CD4-positive, alpha-beta T cell treated with Interleukin-10 for 1 hour (primary cell): ENCODE results near the gene CD99.
"Not testable (repeated sequence)": the region's sequence is repeated elsewhere in the genome, so short reads cannot be mapped to it uniquely, and the experiment has no call there.

ENCODE experiments used
- DNase-seq: peaks from one replicate; pipeline ENCODE4 v3.0.0-alpha.2; 2020

CD99 gene

GRCh38 chrX:2700405-2701320 is 9.6 kb downstream of the CD99 start:
- no peak for DNase-seq

DNA sequence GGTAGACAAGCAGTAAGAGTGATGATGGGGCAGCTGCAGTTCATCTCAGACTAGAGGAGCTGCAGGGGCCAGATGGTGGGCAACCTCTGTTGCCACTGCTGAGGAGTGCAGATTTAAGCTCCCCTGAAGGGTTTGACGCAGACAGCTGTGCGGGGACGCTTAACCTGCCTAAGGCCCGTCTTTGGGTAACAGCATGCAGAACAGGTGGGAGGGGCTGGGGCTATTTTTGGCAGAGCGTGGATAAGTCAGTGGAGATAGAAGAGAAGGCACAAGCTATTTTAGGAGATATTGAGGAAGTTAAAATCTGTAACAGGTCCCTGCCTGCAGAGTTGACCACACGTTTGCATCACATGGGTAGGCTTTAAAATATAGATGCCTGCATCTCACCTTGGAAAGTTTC is 10.5 kb downstream of the CD99 start:
- no peak for DNase-seq

DNA sequence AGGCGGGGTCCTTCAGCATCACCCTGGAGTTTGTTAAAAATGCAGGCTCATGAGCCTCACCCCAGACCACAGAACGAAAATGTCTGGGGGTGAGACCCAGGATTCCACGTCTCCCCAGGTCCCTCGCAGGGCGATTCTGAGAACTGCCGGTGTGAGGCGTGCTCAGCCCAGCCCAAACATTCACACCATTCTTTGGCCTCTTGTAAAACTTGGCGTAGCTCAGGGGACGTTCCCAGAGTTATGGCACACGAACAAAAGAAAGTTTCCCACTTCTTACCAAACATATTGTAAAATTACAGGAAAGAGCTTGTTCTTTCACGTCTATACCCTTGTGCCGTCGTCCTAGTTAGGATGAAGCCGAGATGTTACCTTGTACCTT is 12.9 kb downstream of the CD99 start:
- no peak for DNase-seq

DNA sequence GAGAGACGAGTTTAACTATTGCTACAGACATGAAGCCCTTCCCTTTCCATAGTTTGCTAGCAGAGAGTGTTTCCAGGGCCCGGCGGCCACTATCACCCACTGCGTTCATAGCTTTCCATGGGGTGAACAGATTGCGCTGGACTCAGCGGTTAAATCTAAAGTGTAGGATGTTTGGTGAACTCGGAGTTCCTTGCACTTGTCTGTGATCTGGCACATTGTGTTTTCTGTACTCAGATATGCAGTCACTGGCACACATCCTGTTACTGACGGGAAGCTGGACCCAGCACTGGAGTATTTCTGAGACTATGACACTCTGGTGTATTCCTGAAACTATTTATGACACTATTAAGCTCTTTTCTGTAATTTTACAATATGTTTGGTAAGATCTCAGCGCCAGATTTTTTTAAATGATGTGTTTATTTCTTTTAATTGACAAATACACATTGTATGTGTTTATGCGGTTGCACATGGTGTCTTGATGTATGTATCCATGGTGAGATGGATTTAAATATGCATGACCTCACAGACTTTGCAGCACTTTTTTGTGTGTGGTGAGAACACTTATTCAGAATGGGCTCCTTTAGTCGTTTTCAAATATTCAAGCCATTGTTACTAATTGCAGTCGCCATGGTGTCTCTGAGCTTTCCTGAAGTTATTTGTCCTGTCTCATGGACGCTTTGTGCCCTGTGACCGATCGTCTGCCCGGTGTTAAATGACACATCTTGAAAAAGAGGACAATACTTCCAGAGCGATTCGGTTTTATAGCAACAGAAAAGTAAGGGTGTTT is 14.1 kb downstream of the CD99 start:
- no peak for DNase-seq

GRCh38 chrX:2707334-2707760 is 16.3 kb downstream of the CD99 start:
- DNase-seq = peak; percentile 54

- no peak for DNase-seq
Measured at GRCh38 chrX:2708021-2708420, 16.9 kb downstream of the CD99 start.

GRCh38 chrX:2708592-2709188 is 17.6 kb downstream of the CD99 start:
- DNase-seq = no peak

DNA sequence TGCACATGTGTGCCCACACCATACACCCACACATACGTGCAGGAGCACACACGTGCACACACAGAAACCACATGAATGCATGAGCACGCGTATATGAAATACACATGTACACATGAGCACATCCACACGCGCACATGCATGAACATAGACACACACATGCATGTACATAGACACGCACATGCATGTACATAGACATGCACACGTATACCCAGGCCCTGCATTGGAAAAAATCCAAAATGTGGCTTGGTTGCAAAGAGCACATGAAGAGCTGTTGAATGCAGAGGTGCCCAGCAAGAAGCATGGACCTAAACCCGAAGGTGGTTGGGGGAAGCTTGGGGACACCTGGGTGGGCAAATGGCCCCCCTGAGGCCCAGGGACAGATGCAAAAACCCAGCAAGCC is 18.5 kb downstream of the CD99 start:
- DNase-seq = no peak

GRCh38 chrX:2710041-2710840 is 19.1 kb downstream of the CD99 start:
- peak; percentile 58 for DNase-seq

DNA sequence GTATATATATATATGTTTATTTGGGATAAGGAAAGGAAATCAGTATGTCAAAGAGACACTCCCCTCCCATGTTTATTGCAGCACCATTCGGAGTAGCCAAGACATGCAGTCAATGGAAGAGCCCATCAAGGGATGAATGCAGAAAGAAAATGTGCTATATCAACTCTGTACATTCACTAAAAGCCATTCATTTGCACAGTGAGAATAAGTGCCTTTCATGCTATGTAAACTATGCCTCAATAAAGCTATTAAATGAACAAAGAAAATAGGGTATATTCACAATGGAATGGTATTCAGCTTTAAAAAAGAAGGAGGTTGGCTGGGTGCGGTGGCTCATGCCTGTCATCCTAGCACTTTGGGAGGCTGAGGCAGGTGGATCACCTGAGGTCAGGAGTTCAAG is 20.3 kb downstream of the CD99 start:
- DNase-seq = no peak

- DNase-seq = no peak
Measured at GRCh38 chrX:2712428-2712827, 21.3 kb downstream of the CD99 start.

DNA sequence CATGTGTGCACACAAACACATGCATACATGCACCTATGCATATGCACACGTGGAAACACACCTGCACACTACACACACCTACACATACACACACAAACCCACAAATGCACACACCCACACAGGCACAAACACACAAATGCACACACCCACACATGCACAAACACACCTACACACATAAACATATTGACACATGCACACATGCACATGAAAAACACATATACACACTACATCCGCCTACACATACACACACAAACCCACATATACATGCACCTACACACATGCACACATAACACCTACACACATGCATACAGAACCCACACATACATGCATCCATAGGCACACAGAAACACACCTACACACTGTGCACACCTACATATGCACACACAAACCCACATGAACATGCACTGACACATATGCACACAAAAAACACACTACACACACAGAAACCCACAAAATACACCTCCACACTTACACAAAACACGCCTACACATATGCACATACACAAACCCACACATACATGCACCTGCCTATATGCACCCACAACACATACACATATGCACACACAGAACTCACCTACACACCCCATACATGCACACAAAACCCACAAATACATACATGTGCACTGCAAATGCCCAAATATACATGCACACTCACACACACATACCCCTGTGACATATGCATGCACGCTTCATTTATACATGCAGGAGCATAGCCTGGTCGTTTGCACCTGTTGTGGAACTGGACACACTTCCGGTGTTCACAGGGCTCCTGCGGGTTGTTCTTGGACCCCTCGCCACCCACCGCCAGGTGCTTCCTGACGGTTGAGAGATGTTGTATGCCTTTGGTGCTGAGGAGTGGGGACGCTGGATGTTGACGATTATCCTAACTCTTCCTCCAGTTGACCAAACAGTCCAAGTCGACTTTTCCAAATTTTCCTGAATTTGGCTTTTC is 22.1 kb downstream of the CD99 start:
- DNase-seq = no peak

- no peak for DNase-seq
Measured at GRCh38 chrX:2714551-2714950, 23.5 kb downstream of the CD99 start.

DNA sequence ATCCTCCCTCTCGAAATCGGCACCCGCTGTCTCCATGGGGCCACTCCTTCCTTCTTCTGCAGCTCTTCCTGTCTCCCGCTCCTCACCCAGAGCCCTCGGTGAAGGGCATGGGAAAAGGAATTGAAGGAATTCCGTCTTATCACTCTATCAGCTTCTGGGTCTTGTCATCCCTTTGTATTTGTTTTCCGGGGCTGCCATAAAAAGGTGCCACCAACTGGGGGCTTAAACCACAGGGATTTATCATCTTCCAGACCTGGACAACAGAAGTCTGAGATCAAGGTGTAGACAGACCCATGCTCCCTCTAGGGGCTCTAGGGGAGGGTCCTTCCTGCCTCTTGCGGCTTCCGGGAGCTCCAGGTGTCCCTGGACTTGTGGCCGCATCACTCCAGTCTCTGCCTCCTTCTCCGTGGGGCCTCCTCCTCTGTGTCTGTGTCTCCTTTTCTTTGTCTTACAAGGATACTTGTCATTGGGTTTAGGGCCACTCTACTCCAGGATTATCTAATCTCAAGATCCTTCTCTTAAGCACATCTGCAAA is 24.0 kb downstream of the CD99 start:
- DNase-seq = no peak

DNA sequence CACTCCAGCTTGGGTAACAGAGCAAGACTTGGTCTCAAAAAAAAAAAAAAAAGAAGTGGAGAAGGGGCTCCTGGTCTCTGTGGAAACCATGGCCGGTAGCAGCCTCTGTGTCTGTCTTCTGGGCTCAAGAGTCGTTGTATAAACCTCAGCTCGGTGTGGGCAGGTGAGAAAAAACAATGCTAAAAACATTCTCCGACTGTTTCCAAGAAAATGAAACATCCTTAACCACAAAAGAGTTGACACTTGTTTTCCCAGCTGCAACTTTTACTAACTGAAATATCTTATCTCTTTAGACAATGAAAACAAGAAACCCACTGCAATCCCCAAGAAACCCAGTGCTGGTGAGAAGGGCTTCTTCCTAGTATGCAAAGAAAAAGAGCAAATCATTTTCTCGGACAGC is 26.2 kb downstream of the CD99 start:
- DNase-seq = no peak

GRCh38 chrX:2718821-2719220 is 27.7 kb downstream of the CD99 start:
- DNase-seq = no peak

GRCh38 chrX:2719774-2720447 is 28.8 kb downstream of the CD99 start:
- DNase-seq = no peak

GRCh38 chrX:2723286-2723879 is 32.3 kb downstream of the CD99 start:
- DNase-seq = no peak

DNA sequence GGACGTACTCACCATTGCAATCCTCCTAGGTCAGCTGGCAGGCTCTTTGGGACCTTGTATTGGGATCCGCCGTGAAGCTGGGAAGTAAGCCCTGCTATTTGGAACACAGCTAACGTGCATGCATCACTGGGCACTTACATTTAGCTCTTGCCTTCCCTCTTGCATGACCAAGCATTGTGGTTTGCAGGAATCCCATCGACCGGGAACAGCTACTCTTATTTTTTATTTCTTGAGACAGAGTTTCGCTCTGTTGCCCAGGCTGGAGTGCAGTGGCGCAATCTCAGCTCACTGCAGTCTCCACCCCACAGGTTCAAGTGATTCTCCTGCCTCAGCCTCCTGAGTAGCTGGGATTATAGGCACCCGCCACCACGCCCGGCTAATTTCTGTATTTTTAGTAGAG is 36.2 kb downstream of the CD99 start:
- DNase-seq = not testable (repeated sequence)

DNA sequence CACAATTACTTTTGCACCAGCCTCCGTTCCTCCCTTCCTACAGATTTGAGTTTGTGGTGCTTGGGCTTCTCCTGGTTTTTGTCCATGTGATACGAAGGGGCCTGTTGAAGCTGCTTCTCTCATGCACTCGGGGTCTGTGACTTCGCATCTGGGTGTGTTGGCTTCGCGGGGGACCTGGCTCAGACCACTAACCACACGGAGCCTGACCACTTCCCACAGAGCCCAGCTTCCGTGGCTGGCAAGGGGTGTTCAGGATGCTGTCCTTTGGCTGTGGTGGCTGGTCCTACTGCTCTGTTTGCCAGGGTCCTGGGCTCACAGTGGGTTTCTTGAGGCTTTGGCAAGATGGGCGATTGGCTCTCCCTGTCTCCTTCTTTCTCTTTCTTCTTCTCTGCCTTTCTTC is 41.0 kb downstream of the CD99 start:
- DNase-seq = no peak
